Fibroblast of lung (primary cell): ENCODE results near the gene LXN. TPM values are rescaled to one million over a fixed set of nuclear protein-coding genes. Genes with fewer than 3 reads are reported as not detected.

Experiments used
- DNase-seq, 2 donors: peaks; one replicate each; pipeline versions ENCODE4 v3.0.0 to v3.0.0-alpha.2; 2010; ENCODE audit warnings: low read depth in 2 of 2
- H2AFZ ChIP-seq: 2 replicates; pipeline ENCODE4 v1.5.1; 2012; ENCODE audit warnings: low read length, control low read depth, inconsistent platforms
- H3K27ac ChIP-seq: 2 replicates; pipeline ENCODE4 v1.5.1; 2011; ENCODE audit warnings: low read length, control low read depth; ENCODE audit not compliant: insufficient read depth
- H3K27me3 ChIP-seq: 2 replicates; pipeline ENCODE4 v1.5.1; 2011; ENCODE audit warnings: mild to moderate bottlenecking, low read length; ENCODE audit not compliant: control insufficient read depth, insufficient read depth
- H3K36me3 ChIP-seq: 2 replicates; pipeline ENCODE4 v1.5.1; 2011; ENCODE audit warnings: low read length; ENCODE audit not compliant: control insufficient read depth, insufficient read depth
- H3K4me1 ChIP-seq: 2 replicates; pipeline ENCODE4 v1.5.1; 2011; ENCODE audit warnings: low read length; ENCODE audit not compliant: control insufficient read depth, insufficient read depth; ENCODE audit errors: extremely low read depth
- H3K4me2 ChIP-seq: 2 replicates; pipeline ENCODE4 v1.5.1; 2011; ENCODE audit warnings: low read length, control low read depth; ENCODE audit not compliant: insufficient read depth; ENCODE audit errors: extremely low read depth
- H3K4me3 ChIP-seq, 4 experiments: fragments of 200-600 bp in 1 of 4; sonication (generic) in 1 of 4; replicated peaks in 1 of 4; 2 replicates each; pipeline ENCODE4 v1.5.1; 2011 to 2016; ENCODE audit warnings: low read length in 4 of 4, low read depth in 3 of 4, mild to moderate bottlenecking in 3 of 4, control low read depth in 2 of 4, inconsistent platforms in 1 of 4, mixed read lengths in 1 of 4; ENCODE audit not compliant: insufficient read depth in 1 of 4; ENCODE audit errors: control extremely low read depth in 1 of 4
- H3K79me2 ChIP-seq: 2 replicates; pipeline ENCODE4 v1.5.1; 2012; ENCODE audit warnings: mild to moderate bottlenecking, low read length, inconsistent platforms; ENCODE audit not compliant: control insufficient read depth, insufficient read depth
- H3K9ac ChIP-seq: 2 replicates; pipeline ENCODE4 v1.5.1; 2011; ENCODE audit warnings: mild to moderate bottlenecking, low read length, control low read depth; ENCODE audit not compliant: insufficient read depth
- H3K9me3 ChIP-seq: 2 replicates; pipeline ENCODE4 v1.5.1; 2012; ENCODE audit warnings: low read depth, low read length; ENCODE audit not compliant: control insufficient read depth, insufficient read depth
- H4K20me1 ChIP-seq: 2 replicates; pipeline ENCODE4 v1.5.1; 2011; ENCODE audit warnings: low read length; ENCODE audit not compliant: control insufficient read depth, insufficient read depth; ENCODE audit errors: extremely low read depth
- CTCF ChIP-seq, 2 donors: IDR thresholded peaks in 1 of 2; conservative IDR thresholded peaks in 1 of 2; 1 replicate in 1 of 2; 2 replicates in 1 of 2; pipeline ENCODE4 v1.5.1; 2011 to 2012; ENCODE audit warnings: low read length in 2 of 2, control low read depth in 1 of 2, inconsistent platforms in 1 of 2, low read depth in 1 of 2, mild to moderate bottlenecking in 1 of 2
- EZH2 ChIP-seq: IDR thresholded peaks from 2 replicates; pipeline ENCODE4 v1.5.1; 2012; ENCODE audit warnings: low read length, control low read depth, mild to moderate bottlenecking; ENCODE audit errors: missing control alignments
- polyA plus RNA-seq, 2 donors: library from polyadenylated mRNA; depleted of rRNA in 1 of 2; stranded (reverse) in 1 of 2; unstranded in 1 of 2; fragments of >200 nt; gene quantifications; 2 replicates each; pipeline ENCODE4 v1.2.1, GENCODE V29; 2011 to 2012; ENCODE audit warnings: missing spikeins in 1 of 2
- total RNA-seq: library from RNA; depleted of rRNA; stranded (reverse); fragments of >200 nt; gene quantifications from 2 replicates; pipeline ENCODE4 v1.2.1, GENCODE V29; 2014

The LXN gene
- total and polyA plus RNA-seq, 2 donors (not counting 1 experiment from before 2014, with no cell fraction given) = 162 to 168 TPM

- peaks cover 17% of the 10 kb centered on the region for H3K79me2 ChIP-seq
Observed at GRCh38 chr3:158668506-158668905, 3.9 kb downstream of the LXN start.

GRCh38 chr3:158666416-158666815, 6.0 kb downstream of the LXN start:
- no peak overlapping the region for H3K4me3 ChIP-seq
- no peak overlapping the region for H2AFZ ChIP-seq
- no peaks in the 10 kb centered on the region for H3K27me3 ChIP-seq
- H3K9me3 ChIP-seq = no peaks in the 10 kb centered on the region
- DNase-seq = no peak
- H3K4me1 ChIP-seq = peaks cover 5% of the 10 kb centered on the region
- no peak overlapping the region for H3K4me2 ChIP-seq
- peaks cover 7% of the 10 kb centered on the region for H3K79me2 ChIP-seq
- TF ChIP-seq CTCF (conservative IDR thresholded peaks at IDR 0.05 in 1 of 2, IDR thresholded peaks at IDR 0.05 in 1 of 2; ENCODE audit: low read depth in 1 of 2, low read length in 2 of 2) (no peak), EZH2 (no peak)
- H3K36me3 ChIP-seq = peaks cover 6% of the 10 kb centered on the region
- no peaks in the 10 kb centered on the region for H4K20me1 ChIP-seq
- H3K9ac ChIP-seq = no peak overlapping the region
- H3K27ac ChIP-seq = no peak overlapping the region

More at GRCh38 chr3:158668506-158668905, 3.9 kb downstream of the LXN start:
- Histone ChIP-seq H3K4me2 (peak overlapping the region; percentile 38), H3K4me3 (peak overlapping the region in 2 of 4 experiments; percentile 86 to 88), H3K27me3 (no peaks in the 10 kb centered on the region), H2AFZ (no peak overlapping the region), H4K20me1 (no peaks in the 10 kb centered on the region), H3K9me3 (no peaks in the 10 kb centered on the region), H3K9ac (no peak overlapping the region), H3K36me3 (peaks cover 3% of the 10 kb centered on the region), H3K27ac (no peak overlapping the region), H3K4me1 (peaks cover 9% of the 10 kb centered on the region)
- TF ChIP-seq EZH2 = no peak
- TF ChIP-seq CTCF (conservative IDR thresholded peaks at IDR 0.05 in 1 of 2, IDR thresholded peaks at IDR 0.05 in 1 of 2; ENCODE audit: low read depth in 1 of 2, low read length in 2 of 2) = no peak
- DNase-seq = peak; percentile 76 to 90

GRCh38 chr3:158663832-158664231, 8.6 kb downstream of the LXN start:
- H3K36me3 ChIP-seq = peaks cover 7% of the 10 kb centered on the region
- no peak overlapping the region for H3K27ac ChIP-seq
- TF ChIP-seq CTCF (conservative IDR thresholded peaks at IDR 0.05 in 1 of 2, IDR thresholded peaks at IDR 0.05 in 1 of 2; ENCODE audit: low read depth in 1 of 2, low read length in 2 of 2) (no peak), EZH2 (no peak)
- no peaks in the 10 kb centered on the region for H4K20me1 ChIP-seq
- no peak overlapping the region for H2AFZ ChIP-seq
- H3K9ac ChIP-seq = no peak overlapping the region
- no peaks in the 10 kb centered on the region for H3K79me2 ChIP-seq
- no peaks in the 10 kb centered on the region for H3K27me3 ChIP-seq
- H3K4me2 ChIP-seq = no peak overlapping the region
- H3K9me3 ChIP-seq = no peaks in the 10 kb centered on the region
- H3K4me3 ChIP-seq = no peak overlapping the region
- peaks cover 3% of the 10 kb centered on the region for H3K4me1 ChIP-seq
- DNase-seq = no peak
